HK-2 (cell line): Measurements from ENCODE around the gene RBFOX1.

Experiments used
- DNase-seq: peaks from one replicate; pipeline ENCODE4 v3.0.0-alpha.2; 2018; ENCODE audit not compliant: unreplicated experiment

Gene RBFOX1

DNA sequence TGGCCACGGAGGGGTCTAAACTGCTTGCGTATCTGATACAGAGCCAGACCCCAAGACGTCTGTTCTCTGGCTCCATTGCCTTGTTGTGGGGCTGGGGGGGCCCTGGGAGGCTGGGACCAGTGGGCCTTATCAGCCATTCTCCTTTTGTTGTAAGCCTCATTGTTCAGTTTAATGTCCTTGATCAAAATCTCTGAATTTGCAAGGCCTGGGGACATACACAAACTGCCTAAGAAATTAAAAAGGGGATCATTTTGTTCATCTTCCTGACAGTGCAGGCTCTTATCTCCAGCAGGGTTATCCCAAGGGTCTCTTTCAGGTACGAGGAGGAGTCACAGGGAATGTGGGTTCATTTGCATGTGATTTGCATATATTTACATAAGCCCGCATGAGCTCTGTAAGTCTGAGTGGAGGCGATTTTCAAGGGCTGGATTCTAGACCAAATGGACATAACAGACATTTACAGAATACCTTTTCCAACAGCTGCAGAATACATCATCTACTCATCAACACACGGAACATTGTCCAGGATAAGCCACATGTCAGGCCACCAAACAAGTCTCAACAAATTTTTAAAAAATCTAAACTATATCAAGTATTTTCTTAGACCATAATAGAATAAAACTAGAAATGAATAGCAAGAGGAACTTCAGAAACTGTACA, 269.8 kb downstream of the RBFOX1 start:
- DNase-seq: no peak

DNA sequence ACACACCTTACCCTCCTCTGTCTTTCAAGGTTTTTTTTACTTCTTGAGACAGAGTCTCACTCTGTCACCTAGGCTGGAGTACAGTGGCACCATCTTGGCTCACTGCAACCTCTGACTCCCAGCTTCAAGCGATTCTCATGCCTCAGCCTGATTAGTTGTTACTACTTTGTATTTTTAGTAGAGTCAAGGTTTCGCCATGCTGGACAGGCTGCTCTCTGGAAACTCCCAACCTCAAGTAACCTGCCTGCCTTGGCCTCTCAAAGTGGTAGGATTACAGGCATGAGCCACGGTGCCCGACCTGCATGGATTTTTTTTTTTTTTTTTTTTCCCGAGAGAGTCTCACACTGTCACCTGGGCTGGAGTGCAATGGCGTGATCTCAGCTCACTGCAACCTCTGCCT, 273.2 kb downstream of the RBFOX1 start:
- no peak for DNase-seq

DNA sequence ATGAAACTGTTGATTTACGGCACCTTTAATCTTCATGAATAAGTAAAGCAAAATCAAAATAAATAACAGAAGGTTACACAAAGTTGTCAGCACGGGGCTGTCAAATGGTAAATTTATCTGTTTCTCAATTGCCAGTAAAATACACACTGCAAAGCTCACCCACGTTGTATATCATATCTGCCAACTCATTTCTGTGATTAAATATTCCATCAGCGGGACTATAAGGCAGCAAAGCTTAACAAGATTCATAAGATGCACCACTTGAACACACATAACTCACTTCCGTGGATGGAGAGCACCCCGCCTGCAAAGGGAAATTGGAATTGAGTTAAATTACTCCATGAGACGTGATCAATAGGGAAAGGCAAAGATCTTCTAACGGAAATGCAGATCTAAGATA, 280.0 kb downstream of the RBFOX1 start:
- no peak for DNase-seq

DNA sequence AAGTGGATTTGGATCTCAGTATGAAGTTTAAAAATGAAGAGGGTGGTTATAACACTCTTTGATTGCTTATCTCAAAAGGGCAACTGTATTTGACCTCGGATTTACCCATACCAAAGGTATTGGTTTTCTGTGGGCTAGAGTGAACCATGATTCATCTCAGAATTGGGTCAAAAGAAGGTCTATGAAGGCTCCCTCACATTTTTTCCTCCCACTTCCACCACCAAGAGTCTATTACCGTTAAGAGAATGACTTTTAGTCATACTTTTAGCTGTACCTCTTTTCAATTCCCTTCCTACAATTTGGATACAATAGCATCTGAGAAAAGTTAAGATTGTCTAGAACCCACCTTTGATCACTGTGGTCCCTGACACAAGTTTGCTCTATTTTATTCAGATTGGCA, 280.9 kb downstream of the RBFOX1 start:
- no peak for DNase-seq

DNA sequence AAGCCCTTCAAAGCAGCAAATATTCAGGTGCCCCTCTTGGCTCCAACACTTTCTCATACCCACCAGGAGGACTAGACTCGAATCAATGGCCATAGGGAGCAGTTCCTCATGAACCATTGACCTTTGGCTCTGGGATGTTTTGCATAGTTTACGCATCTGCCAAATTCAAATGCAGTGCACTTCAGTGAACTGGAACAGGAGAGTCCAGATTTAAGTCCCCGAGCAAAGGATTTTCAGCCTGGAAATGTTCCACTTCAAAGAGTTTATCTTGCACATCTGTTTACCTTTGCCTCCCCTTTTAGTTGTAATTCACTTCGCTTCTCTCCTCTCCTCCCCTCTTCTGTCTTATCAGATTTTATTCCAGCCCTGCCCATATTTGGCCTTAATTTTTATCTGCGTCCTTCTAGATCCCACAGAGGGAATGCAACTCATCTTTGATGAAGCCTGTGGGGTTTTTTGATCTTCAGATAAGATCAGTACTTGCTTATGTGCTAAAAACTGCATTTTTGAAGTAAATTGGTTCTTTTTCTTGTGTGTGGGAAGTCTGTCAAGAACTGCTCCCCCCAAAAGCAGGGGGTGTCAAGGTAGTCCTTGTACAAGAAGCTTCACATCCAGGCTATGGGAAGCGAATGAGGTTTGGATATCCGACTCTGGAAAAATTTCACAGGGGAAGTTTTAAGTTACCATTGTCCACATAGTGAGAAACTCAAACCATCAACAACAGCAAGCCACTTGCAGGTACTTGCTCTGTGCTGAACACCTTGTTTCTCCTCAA, 281.6 kb downstream of the RBFOX1 start:
- DNase-seq: no peak

DNA sequence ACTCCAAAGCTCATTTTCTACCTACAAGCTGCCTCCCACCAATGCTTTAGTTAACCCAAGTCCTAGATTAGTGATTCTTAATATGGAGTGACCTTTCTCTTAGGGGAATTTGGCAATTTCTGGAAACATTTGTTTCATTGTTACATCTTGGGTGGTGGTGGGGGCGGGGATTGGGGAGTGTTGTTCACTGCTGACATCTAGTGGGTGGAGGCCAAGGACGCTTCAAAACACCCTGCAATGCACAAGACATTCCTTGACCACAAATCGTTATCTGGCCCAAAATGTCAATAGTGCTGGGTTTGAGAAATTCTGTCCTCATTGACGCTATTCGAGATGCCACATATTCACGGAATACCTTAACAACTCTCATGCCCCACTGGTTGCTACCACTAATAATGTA, 282.9 kb downstream of the RBFOX1 start:
- peak; percentile 0 for DNase-seq

DNA sequence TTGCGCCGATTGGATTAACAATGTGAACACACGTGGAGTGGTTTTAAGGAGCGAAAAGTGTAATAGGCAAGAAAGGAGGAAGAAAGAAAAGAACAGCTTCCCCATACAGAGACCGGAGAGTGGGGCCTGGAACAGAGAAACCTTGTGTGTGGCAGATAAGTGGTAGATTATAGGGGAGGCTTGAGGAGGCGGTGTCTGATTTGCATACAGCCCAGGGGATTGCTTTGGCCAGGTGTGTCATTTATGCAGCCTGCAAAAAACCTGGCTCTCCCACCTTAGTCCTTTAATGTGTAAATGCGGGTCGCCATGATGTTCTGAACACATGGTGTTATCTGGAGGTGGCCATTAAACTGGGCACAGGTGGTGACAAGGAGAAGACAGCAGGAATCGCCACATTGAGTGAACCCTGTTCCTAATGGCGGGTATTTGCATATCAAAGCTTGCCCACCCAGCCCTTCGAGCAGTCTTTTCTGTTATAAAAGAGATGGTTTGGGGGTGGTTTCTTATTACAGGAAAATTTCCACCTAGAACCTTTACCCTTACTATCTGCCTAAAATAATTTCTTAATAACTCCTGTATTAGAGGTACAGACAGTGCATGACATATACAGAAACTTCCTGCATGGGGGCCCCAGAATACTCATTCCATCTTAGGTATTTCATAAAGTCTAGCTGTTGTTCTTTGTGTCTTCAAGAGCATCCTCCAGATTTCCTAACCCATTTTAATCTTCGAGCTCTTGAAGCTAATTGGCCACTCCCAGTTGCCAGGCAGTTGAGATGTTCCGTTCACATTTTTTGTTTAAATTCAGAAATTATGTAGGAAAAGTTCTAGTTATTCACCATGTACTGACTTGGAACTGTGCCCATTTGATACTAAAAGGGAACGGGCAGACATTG, 292.5 kb downstream of the RBFOX1 start:
- no peak for DNase-seq

DNA sequence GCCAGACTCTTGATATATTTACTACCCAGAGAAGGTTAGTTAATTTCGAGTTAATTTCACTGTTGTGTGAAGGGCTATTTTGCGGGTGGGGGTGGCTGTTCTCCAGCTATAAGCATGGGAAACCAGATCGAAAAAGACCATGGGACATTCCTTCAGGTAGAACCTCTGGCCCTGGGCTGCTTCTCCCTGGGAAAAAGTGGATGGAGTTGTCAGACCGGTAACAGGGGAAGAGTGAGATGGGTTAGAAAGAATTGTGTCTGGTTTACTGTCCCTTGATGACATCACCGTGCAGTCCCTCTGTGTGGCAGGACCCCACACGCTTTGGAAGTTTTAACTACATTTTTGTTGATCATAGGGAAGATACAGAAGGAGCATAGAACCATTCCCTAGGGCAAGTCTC, 296.3 kb downstream of the RBFOX1 start:
- no peak for DNase-seq

DNA sequence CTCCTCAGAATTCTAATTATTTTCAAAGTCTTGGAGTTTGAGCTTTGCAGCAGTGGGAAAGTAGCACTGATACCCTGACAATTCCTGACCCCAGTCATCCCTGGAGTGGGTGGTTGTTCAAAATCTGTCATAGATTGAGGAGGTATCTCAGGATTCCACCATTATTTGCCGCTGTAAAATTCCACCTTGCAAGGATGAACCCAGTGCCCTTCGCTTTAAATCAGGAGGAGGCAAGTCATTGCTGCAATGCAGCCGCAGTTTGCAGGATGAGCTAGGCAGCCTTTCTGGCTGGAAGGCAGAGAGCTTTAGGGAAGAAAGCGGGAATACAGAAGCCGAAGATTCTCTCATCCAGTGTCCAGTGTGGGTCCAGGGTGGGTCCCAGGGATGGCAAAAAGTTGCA, 296.9 kb downstream of the RBFOX1 start:
- no peak for DNase-seq

DNA sequence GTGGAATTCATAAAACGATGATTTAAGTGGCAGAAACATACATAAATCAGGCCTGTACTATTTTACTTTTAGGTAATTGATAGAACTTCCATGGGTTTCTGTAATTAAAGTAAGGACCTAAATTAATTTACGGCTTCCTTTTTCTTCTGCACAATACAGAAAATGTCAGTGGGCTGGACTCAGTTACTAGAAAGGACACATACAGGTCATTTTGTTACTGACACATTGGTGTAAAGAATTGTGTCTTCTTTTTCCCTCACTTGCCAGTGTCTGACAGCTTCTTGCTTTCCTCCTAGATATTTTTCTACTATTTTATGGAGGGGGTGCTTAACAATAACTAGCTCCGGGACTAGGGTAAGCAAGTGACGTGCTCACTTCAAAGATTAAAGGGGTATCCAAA, 304.8 kb downstream of the RBFOX1 start:
- DNase-seq: no peak

DNA sequence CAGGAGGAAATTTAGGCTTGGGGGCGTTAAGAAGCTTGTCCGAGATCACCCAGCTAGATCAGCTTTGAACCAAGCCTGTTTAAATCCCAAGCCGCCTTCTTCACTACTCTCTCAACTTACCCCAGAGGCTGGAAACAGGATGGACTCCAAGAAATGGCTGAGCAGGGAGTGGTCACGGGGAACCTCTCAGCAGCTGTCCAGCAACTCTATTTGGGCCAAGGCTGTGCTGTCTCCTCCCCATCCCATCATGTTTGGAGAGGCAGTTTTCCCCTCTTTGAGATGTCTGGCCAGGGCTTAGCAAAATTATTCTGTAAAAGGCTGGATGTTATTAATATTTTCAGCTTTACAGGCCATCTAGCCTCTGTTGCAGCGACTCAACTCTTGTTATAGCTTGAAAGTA, 305.7 kb downstream of the RBFOX1 start:
- no peak for DNase-seq

DNA sequence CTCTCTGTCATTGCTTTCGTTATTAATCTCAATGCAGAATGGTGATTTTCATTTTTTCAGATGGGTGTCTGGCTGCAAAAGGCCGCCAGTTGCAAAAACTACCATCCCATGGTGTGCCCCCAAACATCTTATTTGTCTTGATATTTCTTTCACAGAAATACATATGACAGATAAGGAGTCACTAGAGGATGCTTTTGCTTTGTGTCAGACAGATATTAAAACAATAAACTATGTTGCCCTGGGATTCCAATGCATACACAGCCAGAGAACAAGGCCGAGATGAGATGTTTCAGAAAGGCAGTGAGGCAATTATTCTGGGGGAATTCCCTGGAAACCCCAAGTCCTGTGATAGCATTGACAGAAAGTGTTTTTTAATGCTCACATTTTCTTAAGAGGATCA, 307.7 kb downstream of the RBFOX1 start:
- DNase-seq: no peak

DNA sequence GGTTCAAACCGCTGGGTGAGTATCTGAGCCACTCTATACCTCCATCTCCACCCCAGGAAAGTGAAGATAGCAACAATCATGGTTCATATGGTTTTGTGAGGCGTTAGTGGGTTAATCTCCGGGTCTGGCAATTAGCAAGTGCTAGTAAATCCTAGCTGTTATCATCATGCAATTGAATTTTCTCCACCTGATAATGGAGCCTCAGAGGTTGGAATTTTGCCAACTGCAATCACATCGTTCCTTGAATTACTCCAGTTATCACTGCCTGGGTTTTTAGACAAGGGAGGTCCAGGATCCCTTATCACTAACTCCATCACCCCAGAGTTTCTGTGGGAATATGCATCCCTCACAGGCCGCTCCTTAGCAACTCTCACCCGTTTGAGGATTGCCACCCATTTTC, 311.5 kb downstream of the RBFOX1 start:
- no peak for DNase-seq

DNA sequence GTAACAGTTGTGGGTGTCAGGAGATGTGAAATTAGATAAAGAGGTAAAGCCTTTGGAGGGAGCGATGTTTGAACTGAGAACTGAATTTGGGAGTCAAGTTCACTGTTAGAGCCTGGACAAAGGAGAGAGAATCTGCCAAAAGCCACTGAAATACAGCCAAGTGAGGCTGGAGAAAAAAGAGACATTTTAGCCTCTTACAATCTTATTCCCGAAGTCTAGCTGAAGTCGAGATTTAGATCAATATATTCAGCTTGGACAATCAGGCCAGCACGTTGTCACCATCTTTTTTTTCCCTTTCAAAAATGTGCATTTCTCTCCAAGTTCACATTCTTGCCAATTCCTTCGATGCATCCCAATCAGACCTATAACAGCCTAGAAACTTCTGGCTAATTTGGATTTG, 312.2 kb downstream of the RBFOX1 start:
- no peak for DNase-seq

DNA sequence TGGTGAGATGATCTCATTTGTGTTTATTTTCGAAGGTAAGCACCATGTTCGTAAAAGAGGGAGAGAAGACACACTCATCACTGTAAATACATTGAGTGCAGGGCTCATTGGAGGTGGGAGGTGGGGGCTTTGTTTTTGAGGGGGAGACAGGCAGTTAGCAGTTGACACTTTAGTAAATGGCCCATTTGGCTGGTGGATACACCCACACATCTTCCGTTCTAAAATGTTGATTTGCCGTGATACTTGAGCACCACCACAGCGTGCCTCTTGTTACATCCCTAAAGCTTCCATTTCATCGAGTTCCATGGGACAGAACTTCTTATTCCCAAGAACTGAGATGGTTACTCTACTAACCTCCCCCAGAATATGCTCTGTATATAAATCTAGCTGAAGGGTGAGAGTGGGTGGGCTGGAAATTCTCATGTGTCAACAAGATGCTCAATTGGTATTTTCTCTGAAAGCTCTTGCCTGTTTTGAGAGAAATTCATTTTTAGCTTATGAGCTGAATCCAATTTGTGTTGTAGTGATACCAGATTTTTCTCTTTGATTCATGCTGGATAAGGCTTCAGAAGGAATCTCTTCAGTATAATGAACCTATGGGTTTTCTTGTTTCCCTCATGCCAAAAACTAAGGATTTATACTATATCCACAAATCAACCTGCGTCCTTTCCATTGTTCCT, 314.3 kb downstream of the RBFOX1 start:
- no peak for DNase-seq

DNA sequence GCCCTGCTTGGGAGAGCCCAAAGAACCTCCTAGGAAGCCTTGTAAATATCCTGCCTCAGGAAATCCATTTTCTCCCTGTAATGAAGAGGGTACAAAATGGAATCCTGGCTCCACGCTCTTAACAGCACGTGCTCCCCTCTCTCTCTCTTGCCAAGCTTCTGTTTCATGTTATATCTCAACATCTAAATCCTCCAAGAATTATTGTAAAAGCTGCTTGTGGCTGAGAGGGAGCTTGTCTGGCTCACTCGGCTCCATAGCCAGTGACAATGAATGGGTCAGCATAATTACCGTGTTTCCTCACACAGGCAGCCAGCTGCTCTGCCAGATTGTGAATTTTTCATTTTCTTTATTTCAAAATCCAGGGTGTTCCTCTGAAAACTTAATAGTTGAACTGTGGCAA, 317.8 kb downstream of the RBFOX1 start:
- no peak for DNase-seq

DNA sequence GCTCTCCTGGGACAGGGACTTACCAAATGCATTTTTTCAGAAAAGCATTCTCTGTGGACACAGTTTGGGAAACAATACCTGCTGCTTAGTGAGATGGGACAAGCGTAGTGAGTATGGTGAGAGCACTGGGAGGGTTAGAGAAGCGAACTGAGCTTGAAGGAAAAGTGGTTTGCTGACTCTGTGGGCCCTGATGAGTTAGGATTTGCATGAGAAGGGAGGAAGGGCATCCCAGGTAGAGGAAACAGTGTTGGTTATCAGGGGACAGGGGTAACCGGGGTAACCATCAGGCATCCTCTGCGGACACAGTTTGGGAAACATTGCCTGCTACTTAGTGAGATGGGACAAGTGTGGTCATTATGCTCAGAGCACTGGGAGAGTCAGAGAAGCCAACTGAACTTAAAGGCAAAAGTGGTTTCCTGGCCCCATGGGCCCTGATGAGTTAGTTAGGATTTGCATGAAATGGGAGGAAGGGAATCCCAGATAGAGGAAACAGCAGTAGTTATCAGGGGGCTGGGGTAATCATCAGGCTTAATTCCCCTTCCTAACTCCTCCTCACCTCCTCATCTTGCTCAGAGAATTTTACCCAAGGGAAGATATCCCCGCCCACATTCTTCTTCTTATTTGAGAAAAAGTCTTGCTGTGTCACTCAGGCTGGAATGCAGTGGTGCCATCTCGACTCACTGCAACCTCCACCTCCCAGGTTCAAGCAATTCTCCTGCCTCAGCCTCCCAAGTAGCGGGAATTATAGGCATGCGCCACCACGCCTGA, 319.3 kb downstream of the RBFOX1 start:
- DNase-seq: no peak

DNA sequence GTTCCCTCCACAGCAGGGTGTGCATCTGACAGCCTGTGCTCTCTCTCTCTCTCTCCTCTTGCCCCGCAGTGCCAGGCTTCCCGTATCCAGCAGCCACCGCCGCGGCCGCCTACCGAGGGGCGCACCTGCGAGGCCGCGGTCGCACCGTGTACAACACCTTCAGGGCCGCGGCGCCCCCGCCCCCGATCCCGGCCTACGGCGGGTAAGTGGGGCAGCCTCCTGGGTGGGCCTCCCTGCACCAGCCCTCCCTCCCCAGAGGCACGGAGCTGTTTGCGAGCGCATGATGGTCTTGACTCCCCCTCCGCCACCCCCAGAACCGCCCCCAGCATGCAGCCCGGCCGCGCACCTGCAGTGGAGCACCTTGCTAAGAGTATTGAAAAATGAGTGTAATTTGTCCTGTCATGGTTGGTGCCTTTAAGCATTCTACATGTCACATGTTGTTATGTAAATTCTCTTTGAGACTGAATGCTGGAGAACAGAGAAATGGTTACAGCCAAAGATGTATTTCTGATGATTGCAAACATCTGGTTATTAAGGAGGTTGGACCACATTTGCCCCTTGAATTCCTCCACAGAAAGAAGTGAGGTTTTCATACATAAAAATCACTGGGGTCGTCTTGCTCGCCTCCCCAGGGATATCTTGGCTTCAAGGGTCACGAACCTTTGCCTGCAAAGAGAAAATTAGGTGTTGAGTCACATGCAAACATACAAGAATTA, 321.3 kb downstream of the RBFOX1 start:
- DNase-seq: no peak

DNA sequence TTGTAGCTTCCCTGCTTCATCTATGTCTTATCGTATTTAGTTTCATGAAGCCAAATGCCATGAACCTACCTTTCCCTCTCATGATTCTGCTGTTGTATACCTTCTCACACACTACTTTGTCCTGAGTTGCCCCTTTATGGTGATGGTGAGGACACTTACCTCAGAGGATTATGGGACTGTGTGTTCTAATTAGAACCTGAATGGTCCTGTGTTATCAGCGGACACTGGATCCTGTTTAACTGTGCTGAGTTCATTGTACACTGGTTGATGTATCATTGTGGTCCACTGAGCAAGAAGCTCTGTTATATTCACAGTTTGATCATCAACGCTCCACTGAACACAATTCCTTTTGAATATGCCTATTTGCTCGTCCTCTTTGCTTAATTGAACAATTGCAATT, 343.0 kb downstream of the RBFOX1 start:
- DNase-seq: no peak

DNA sequence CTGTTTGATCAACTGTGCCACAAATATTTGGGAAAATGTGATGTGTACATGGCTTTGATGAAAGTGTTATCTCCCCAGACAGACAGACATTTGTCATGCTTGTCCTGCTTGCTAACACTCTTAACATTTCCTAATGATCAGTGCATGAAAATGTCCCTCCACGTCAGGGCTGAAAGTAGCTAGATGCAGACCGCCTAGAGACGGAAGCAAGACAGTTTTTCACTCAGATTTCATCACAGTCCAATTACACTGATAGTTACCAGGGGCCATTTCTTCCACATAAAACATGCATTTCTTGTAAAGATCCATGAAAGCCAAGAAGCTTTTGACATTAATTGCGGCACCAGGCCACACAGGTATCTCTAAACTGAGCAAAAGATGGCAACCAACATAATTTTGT, 347.7 kb downstream of the RBFOX1 start:
- no peak for DNase-seq

DNA sequence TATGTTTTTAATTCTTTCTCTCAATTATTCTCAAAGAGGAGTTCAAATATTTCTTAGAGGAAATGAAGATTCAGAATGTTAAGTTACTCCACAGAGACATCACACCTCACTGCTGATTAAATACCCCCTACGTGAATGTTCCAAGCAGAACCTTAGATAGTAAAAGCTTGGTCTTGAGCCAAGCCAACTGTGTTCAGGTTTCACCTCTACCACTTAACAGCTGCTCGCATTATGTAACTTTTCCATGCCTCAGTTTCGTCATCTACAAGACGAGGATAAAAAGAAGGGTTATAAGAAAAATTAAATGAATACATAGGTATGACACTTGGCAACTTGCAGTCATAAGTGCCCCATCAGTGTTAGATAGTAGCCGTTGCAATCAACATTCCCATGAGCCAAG, 356.2 kb downstream of the RBFOX1 start:
- DNase-seq: no peak
